Thoracic aorta endothelial cell (primary cell): ENCODE measurements around the gene PSMC6. TPM values are rescaled to one million over a fixed set of nuclear protein-coding genes. Genes with fewer than 3 reads are reported as not detected.

Source experiments
- total RNA-seq: library from RNA; depleted of rRNA; stranded (reverse); fragments of >200 nt; gene quantifications from 2 replicates; pipeline ENCODE4 v1.2.3, GENCODE V29; 2012

PSMC6 gene
- total RNA-seq: 133 and 155 TPM in 2 replicates

GRCh38 chr14:52706724-52707706 is at the start of gene PSMC6:
Gene PSMC6 (plus strand): TSS chr14:52707200. CDS start chr14:52707220, 20 bp downstream.

GRCh38 chr14:52695481-52696091 is 11.4 kb upstream of the PSMC6 start, which contains the start of gene ERO1A:
Gene ERO1A (minus strand): TSS chr14:52695558. CDS start chr14:52695481, 77 bp downstream.

GRCh38 chr14:52729925-52730708 is 23.1 kb downstream of the PSMC6 start, which contains the start of gene STYX:
Gene STYX (plus strand): TSS chr14:52730166. CDS start chr14:52730475, 309 bp downstream.

Other genes starting within 250 kb of the PSMC6 start
- 6.5 TPM in 2 replicates for gene TXNDC16, start 154.7 kb upstream of the PSMC6 start, total RNA-seq
- gene GPR137C, start 154.4 kb upstream of the PSMC6 start, total RNA-seq: 0.53 and 1.6 TPM in 2 replicates
- gene ERO1A, start 11.6 kb upstream of the PSMC6 start, total RNA-seq: 128 and 138 TPM in 2 replicates
- gene STYX, start 23.0 kb downstream of the PSMC6 start, total RNA-seq: 43.6 and 51.8 TPM in 2 replicates
- gene GNPNAT1, start 84.4 kb downstream of the PSMC6 start, total RNA-seq: 70.0 and 90.6 TPM in 2 replicates
- 164 and 189 TPM in 2 replicates for gene FERMT2, start 243.8 kb downstream of the PSMC6 start, total RNA-seq